Colon (tissue), 2 donors: ENCODE measurements around the gene MADD.

Experiments used
- FAIRE-seq: peaks from 2 replicates; lab custom pipeline; 2012; peaks lifted over from hg19 to GRCh38; lab: Jason Lieb, UNC
- donor health status: control.
- donor health status: control.

The MADD gene

GRCh38 chr11:47253660-47254059 lies 16.3 kb upstream of the MADD start:
- no peak for FAIRE-seq

- no peak for FAIRE-seq
Observed at GRCh38 chr11:47254386-47254785, 15.5 kb upstream of the MADD start.

DNA sequence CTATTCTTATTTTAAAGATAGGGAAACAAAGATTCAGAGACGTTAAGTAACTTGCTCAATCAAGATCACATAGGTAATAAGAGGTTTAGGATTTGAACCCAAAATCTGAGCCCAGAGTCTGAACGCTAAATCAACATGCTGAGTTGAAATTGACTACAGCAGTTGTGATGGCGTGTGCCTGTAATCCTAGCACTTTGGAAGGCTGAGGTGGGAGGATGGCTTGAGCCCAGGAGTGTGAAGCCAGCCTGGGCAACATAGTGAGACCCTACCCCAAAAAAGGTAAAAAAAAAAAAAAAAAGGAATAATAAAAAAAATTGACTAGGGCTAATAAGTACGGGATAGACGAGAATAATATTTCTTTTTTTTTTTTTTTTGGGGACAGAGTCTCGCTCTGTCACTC lies 13.6 kb upstream of the MADD start:
- FAIRE-seq, result no peak

GRCh38 chr11:47257177-47257516 lies 12.8 kb upstream of the MADD start:
- no peak for FAIRE-seq

- no peak for FAIRE-seq
Observed at GRCh38 chr11:47257517-47258316, 12.2 kb upstream of the MADD start, which contains the start of gene NR1H3. NR1H3 (plus strand) TSS chr11:47257996; CDS start chr11:47259217, 1,221 bp downstream.

DNA sequence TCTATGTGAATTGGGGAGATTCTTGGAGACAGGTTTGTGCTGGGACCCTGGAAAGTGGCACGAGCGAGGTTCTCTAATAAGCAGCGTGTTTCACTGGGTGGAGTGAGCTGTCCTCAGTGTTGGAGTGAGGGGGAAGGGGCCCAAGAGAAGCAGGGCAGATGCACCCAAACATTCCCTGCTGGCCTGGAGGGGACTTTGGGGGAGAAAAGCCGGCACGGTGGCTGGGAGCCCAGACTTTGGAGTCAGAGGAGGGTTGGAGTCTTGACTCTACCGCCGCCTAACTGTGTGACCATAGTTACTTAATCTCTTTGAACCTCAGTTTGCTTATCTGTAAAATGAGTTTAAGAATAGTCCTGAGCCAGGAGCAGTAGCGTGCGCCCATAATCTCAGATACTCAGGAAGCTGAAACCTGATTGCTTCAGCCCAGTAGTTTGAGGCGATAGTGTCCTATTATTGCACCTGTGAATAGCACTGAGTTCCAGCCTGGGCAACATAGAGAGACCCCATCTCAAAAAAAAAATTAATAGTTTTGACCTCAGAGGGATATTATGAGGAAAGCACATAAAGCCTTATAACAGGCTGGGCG lies 11.5 kb upstream of the MADD start:
- no peak for FAIRE-seq

- FAIRE-seq, result no peak
Observed at GRCh38 chr11:47259232-47259977, 10.5 kb upstream of the MADD start.

DNA sequence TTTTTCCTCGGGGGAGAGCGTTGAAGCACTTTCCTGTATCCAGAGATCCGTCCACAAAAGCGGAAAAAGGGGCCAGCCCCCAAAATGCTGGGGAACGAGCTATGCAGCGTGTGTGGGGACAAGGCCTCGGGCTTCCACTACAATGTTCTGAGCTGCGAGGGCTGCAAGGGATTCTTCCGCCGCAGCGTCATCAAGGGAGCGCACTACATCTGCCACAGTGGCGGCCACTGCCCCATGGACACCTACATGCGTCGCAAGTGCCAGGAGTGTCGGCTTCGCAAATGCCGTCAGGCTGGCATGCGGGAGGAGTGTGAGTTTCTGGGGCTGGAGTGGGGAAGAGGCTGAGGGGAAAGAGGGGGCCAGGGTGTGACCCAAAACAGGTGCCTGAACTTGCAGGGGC lies 9.6 kb upstream of the MADD start:
- FAIRE-seq, result no peak

GRCh38 chr11:47261291-47261800 lies 8.6 kb upstream of the MADD start:
- FAIRE-seq, result no peak

DNA sequence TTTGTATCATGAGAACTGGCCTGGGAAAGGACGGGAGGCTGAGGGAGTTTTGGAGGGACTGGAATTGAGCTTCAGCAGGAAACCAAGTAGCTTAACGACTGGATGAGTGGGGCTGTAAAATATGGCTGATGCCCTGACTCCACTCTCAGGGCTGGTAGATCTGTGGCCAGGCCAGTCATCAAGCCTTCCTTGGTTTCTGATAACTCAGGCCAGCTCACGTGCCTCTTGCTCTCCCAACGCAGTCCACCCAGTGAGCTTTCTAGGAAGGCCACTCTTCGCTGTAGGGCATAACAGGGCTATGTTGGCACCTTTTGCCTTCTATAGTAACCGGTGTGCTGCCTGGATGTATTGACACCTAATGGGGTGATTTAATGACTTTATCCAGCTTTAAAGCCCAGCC lies 5.8 kb upstream of the MADD start:
- FAIRE-seq, result no peak

- FAIRE-seq, result no peak
Observed at GRCh38 chr11:47264521-47264920, 5.4 kb upstream of the MADD start.

DNA sequence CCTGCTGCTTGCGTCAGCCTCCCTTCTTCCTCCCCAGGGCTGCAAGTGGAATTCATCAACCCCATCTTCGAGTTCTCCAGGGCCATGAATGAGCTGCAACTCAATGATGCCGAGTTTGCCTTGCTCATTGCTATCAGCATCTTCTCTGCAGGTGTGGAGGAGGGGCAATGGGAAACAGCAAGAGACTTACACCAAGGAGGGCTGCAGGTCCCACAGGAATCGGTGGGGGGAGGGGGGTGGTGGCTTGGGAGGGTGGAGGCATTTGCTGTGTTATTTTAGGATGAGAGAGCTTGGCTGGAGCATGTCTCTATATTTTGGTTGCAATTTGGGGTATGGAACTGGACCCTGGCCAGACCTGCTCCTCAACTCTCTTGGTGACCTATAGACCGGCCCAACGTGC lies 2.1 kb upstream of the MADD start:
- FAIRE-seq, result no peak

- no peak for FAIRE-seq
Observed at GRCh38 chr11:47268448-47269001, 1.4 kb upstream of the MADD start.

GRCh38 chr11:47269002-47269828 lies 718 bp upstream of the MADD start:
- FAIRE-seq, result no peak

DNA sequence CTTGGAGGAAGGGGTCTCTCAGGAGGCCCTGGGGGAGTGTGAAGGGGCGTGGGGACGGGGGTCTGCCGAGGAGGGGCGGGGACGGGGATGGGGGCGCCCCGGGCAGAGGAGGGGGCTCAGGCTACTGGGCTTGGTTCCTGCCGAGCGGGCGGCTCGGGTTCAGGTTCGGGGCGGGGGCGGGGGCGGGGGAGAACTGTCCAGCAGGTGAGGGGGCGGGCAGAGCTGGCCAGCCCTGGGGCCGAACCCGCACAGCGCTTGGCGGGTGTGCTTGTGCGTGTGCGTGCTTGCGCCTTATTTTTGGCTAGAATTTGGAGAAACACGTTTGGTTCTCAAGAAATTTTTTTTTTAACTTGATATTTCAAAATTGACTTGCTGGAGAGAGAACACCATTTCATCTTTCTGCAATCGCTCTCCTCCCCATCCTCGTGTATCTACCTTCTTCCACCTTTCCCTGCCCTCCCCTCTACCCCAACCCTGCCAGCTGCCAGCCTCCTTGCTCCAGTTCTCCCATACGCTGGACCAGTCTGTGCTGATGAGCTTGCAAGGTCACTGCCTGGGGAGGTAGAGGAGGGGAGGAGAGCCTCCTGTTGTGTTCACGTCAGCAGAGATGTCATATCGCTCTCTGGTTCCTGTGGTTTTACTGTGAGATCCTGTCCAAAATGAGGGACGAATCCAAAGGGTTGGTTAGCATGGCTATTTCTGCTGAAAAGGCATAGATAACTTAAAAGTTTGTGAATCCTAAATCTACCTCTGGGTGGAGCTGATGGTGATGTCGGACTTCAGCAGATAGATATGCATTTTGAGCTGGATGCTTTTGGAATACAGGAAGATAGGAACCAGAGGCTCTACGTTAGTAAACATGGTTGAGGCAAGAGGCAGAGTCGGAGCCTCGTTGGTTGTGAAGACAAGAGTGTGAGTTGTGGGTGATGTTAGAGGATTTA lies 668 bp downstream of the MADD start:
- no peak for FAIRE-seq

- FAIRE-seq, result no peak
Observed at GRCh38 chr11:47271328-47271727, 1.4 kb downstream of the MADD start.

- FAIRE-seq, result no peak
Observed at GRCh38 chr11:47271961-47272661, 2.2 kb downstream of the MADD start.

DNA sequence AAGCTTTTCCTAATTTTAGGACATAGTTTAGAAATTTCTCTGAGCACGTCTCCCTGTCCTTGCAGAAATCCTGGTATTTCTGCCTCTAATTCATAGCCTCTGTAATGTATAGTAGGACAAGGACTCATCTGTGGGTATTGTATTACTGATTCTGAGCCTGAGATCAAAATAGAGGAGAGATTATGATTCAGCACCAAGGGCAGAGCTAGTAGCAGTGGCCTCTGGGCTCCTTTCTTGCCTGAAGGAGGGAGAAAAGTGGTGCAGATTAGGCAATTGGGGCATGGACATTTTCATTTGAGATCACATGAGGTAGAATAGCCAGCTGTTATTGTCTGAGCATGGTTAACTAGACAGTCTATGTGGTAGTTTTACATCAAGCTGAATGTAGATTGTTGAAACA lies 2.8 kb downstream of the MADD start:
- FAIRE-seq, result no peak

DNA sequence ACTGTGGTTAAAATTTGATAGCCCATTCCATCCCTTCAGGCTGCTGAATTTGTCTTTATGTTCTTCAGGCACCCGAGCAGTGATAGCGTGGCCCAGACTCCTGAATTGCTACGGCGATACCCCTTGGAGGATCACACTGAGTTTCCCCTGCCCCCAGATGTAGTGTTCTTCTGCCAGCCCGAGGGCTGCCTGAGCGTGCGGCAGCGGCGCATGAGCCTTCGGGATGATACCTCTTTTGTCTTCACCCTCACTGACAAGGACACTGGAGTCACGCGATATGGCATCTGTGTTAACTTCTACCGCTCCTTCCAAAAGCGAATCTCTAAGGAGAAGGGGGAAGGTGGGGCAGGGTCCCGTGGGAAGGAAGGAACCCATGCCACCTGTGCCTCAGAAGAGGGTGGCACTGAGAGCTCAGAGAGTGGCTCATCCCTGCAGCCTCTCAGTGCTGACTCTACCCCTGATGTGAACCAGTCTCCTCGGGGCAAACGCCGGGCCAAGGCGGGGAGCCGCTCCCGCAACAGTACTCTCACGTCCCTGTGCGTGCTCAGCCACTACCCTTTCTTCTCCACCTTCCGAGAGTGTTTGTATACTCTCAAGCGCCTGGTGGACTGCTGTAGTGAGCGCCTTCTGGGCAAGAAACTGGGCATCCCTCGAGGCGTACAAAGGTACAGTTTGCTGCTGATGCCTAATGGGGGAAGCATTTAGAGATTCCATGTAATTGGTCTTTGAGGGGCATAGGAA lies 4.7 kb downstream of the MADD start:
- no peak for FAIRE-seq
